NCI-H1436 treated with DMSO at 0.1 percent for 48 hours (cell line): Measurements from ENCODE around the gene PLEKHG1.

Experiments
- DNase-seq: peaks from one replicate; lab custom pipeline; 2025; lab: John Stamatoyannopoulos, UW

The PLEKHG1 gene

GRCh38 chr6:150599199-150600009, at the start of gene PLEKHG1:
Gene PLEKHG1, plus strand, starts transcription at chr6:150599885. Its CDS starts 133,797 bp downstream, at chr6:150733682.
- no peak for DNase-seq

GRCh38 chr6:150550244-150550643, 49.4 kb upstream of the PLEKHG1 start:
- no peak for DNase-seq

DNA sequence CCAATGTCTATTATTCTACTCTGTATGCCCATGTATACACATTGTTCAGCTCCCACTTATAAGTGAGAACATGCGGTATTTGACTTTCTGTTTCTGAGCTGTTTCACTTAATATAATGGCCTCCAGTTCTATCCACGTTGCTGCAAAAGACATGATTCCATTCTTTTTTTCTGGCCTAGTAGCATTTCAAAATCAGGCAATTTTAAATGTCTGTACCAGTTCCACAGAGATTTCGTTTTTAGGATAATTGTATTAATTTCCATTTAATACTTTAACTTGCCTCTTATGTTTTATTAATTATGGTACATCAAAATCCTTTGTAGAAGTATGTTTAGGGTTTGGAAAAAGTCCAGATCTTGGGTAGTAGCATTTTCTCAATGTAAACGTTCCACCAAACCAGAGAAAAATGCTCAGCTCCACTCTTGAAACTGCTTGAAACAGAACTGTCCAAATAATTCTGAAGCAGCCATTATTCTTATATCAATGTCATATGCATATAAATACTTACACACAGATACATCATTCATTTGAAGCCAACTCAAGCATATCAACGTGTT, 42.6 kb upstream of the PLEKHG1 start:
- DNase-seq: no peak

- no peak for DNase-seq
These were observed 39.4 kb upstream of the PLEKHG1 start for GRCh38 chr6:150560004-150560883.

GRCh38 chr6:150560884-150561219, 38.8 kb upstream of the PLEKHG1 start:
- no peak for DNase-seq

DNA sequence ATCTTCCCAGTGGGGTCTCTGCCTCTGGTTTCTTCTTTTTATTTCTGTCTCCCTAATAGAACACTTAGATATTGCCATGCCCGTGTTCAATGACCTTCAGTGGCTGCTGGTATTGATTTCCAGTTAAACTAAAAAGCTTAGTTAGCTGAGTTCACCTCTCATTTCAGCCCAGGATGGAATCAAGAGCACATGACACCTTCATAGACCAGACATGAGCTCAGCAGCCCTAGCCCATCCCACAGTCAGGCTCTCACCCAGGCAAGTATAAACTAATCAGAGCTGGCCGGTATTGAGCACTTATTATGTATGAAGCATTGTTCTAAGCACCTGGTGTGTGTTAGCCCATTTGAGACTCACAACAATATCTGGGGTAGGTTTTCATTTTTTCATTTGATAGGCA, 33.7 kb upstream of the PLEKHG1 start:
- DNase-seq: no peak

GRCh38 chr6:150566486-150566885, 33.2 kb upstream of the PLEKHG1 start:
- no peak for DNase-seq

GRCh38 chr6:150567380-150567779, 32.3 kb upstream of the PLEKHG1 start:
- DNase-seq: no peak

GRCh38 chr6:150567823-150568383, 31.8 kb upstream of the PLEKHG1 start:
- DNase-seq: no peak

- no peak for DNase-seq
These were observed 31.1 kb upstream of the PLEKHG1 start for GRCh38 chr6:150568560-150568959.

- DNase-seq: no peak
These were observed 30.5 kb upstream of the PLEKHG1 start for GRCh38 chr6:150569161-150569560.

- DNase-seq: no peak
These were observed 26.5 kb upstream of the PLEKHG1 start for GRCh38 chr6:150573041-150573681.

DNA sequence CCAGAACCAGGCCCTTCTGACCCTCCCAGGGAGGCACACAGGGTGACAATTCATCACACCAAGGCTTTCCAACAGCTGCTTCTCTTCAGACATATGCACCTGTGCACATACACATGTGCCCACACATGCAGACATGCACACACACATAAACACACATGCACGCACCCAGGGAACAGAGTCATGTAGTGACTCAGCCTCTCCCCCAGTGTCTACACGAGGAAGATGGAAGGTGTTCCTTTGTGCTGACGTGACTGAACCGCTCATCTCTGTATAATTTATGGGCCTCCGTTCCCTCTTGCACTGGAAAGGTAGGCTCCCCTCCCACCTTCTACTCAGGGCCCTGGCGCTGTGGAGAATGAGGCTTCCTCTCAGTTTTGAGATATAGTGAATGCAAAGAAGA, 23.8 kb upstream of the PLEKHG1 start:
- no peak for DNase-seq

- DNase-seq: no peak
These were observed 22.9 kb upstream of the PLEKHG1 start for GRCh38 chr6:150576651-150577226.

- DNase-seq: no peak
These were observed 20.1 kb upstream of the PLEKHG1 start for GRCh38 chr6:150579611-150580010.

DNA sequence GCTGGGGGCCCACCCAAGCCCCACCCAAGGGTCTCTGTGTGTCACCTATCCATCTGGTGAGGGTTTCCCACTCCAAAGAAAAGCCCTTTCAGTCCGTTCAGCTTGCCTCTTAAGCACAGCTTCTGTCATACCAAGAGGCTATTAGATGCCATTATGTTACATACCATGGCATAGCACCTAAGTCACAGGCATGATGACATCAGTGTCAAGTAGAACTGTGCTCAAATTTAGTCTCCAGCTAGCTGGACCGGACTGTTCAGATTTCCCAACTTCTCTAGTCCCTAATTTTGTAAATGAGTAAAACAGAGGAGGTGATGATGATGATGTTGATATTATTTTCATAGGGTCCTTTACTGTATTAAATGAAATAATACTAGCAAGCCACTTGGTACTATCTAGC, 19.2 kb upstream of the PLEKHG1 start:
- DNase-seq: no peak

GRCh38 chr6:150584065-150584464, 15.6 kb upstream of the PLEKHG1 start:
- DNase-seq: no peak

DNA sequence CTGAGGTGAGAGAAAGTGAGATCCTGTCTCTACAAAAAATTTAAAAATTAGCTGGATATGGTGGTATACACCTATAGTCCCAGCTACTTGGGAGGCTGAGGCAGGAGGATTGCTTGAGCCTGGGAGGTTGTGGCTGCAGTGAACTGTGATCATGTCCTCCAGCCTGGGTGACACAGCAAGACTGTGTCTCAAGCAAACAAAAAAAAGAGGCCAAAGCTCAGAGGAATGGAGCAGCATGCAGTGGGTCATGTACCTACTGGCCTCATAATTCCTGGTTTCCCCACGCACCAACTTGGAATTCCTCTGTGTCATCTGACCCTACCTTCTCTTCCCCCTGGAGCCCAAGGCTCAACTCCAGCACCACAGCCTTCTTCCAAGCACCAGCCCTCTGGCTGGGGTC, 15.1 kb upstream of the PLEKHG1 start:
- DNase-seq: no peak

DNA sequence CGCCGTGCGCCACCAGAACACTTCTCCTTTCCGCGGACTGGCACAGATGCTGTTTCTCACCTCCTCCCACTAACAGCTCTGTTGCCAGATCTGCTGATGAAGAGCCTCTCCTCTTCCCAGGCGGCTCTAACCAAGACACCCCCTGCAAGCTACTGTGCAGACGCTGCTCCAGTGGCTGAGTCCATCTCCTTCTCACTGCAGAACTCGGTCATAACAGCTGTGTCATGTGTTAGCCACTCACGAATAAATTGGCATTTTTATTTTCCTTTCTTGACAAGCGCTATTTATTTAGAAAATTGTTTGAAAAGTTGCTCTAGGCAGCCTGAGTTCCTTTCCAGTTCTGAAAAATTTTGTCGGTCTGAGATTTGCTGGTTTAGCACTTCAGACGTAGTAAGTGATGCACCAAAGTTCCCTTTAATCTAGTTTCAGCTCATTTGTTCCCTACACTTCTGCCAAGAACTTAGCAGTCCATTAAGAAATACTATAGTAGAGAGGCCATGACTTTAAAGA, 12.8 kb upstream of the PLEKHG1 start:
- DNase-seq: no peak

- no peak for DNase-seq
These were observed 12.0 kb upstream of the PLEKHG1 start for GRCh38 chr6:150587637-150588036.

DNA sequence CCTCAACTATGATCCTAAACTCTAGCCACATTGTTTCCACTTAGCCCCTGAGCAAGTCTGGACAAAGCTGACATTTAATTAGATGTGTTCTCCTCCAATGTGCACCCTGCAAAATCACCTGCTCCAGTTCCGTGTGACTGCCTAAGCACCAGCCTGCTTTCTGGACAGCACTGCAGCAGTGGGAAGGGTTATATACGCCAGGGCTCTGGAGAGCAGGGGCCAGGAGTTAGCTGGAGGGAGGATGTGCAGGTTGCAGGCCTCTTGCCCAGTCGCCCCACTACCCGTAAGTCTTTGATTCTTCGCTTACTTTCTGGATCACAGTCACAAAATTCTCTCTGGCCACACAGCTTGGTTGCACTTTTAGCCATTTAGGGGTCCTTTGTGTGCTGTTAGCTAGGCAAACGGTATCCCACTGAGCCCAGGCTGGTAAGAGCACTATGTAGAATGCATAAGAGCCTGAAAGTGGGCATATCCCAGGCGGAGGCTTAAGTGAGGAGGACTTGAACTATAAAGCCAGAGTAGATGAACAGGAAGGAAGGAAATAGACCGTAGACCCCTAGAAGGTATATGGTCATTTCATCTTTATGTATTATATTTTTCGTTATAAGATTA, 10.7 kb upstream of the PLEKHG1 start:
- DNase-seq: no peak
